ENCODE measurements around the gene SMIM23. TPM values are rescaled to one million over a fixed set of nuclear protein-coding genes. Genes with fewer than 3 reads are reported as not detected.

The SMIM23 gene
- total RNA-seq, 1 experiment from 2014 or later = not detected

GRCh38 chr5:171813270-171813669 lies 27.7 kb downstream of the SMIM23 start:
- no peak for DNase-seq (ENCODE audit: extremely low read depth, low read depth)

DNA sequence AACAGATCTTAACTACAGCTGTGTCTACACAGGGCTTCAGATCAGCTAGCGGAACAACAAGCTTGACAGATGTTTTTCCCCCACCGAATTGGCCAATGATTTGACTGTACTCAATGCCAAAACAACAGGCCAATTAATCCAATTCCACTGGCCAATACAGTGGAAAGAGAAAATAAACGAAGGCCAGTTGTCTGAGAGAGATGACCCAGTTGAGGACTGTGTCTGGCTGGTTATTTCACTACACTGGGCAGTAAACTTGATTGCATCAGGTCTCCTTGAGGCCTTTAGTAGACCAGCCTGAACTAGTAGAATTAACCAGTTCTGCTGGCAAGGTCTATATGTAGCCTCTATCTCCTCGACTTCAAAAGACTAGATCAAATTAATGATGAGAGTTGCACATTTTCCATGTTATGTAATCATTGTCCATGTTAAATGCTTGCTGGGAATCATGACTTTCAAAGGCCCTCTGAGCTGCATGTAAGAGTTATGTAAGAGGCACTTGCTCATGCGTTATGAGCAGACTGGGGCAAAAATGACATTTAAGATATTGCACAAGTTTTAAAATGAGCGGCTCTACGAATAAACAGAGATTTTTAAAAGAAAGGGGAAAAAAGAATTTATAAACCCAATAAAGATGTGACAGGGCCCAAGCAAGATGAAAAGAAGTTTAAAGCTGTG lies 28.3 kb downstream of the SMIM23 start:
- no peak for DNase-seq (ENCODE audit: extremely low read depth, low read depth)

DNA sequence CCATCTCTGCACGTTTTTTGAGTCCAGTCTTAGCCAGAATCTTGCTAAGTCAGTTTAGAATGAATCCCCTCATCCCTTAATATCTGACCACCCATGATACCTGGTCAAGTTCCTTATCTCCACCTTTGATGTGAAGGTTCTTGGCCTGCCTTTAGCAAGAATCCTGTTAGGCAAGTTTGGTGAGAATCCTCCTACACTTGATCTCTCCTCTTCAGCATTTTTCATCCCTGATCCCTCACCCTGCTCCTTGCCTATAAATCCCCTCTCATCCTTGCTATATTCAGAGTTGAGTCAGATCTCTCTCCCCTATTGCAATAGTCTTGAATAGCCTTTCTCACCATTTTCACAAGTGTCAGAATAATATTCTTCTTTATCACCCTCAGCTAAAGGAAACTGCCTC lies 31.0 kb downstream of the SMIM23 start:
- DNase-seq (ENCODE audit: extremely low read depth, low read depth) = no peak

DNA sequence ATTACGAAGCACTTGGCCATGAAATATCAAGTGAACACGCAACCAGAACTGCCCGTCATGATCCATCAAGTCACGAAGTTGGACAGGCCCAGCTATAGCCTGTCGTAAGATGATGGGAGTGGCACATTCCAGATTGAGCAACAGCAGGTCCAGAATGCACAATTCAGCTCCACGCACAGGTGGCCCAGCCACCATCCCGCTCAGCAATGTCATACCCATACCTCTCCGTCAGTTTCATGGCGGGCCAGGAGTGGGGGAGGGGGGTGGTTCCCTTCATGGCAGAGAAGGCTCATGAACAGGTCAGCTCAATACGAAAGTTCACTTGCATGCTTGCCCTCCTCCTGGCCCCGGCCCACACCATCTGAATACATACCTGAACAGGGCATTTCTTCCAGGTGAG lies 34.9 kb downstream of the SMIM23 start:
- DNase-seq (ENCODE audit: extremely low read depth, low read depth) = no peak

DNA sequence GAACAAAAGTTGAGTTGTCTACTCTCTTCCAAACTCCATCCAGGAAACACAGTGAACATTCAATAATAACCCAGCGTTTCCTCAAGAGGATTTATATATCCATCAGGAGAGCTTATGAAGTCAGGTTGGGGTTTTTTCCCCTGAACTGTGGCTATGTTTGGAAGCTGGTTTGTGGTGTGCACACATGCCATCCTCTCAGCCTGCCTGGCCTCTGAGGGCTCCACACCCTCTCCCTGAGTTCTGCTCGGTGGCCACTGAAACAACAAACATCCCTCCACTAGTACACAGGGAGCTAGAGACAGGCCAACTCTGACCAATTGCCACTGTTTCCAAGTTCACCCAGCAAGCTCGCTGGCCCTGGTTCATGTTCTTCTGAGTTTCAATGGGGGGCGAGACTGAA lies 35.7 kb downstream of the SMIM23 start:
- DNase-seq (ENCODE audit: extremely low read depth, low read depth) = no peak

- DNase-seq (ENCODE audit: extremely low read depth, low read depth) = no peak
These were observed 37.7 kb downstream of the SMIM23 start for GRCh38 chr5:171823269-171823668.

DNA sequence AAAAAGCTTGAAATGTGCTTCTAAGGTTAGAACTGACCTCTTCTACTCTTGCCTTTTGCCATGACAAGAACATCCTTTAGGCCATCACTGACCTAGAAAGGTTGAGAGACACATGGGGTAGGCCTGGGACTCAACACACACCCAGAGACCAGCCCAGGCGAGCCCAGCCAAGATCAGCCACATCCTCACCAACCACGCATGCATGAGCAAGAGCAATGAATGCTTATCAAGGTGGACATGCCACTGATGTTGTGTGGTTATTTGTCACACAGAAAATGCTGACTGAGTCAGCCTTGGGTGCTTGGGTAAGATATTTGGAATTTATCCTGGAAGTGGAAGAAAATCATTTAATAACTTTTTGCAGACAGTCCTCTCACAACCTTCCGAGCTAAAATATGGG lies 39.4 kb downstream of the SMIM23 start:
- no peak for DNase-seq (ENCODE audit: extremely low read depth, low read depth)

- DNase-seq (ENCODE audit: extremely low read depth, low read depth) = no peak
These were observed 40.5 kb downstream of the SMIM23 start for GRCh38 chr5:171826132-171826531.

- no peak for DNase-seq (ENCODE audit: extremely low read depth, low read depth)
These were observed 41.5 kb downstream of the SMIM23 start for GRCh38 chr5:171827162-171827561.

GRCh38 chr5:171830686-171831085 lies 45.1 kb downstream of the SMIM23 start:
- DNase-seq (ENCODE audit: extremely low read depth, low read depth) = no peak

DNA sequence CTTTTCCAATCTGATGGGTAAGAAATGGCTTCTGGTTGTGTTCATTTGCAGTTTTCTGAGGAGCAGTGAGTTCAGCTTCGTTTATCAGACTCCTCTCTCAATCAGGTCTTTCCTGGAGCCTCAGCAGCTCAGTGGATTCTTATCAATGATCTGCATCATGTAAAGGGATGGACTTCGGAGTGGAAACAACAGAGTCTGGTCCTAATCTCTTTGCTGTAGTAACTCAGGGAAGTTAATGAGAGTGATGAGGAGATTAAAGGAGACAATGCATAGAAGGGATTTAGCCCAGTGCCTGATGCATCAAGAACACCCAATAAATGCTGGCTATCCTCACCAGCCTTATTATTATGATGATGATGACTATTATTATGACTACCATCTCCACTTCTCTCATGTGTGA lies 47.2 kb downstream of the SMIM23 start:
- no peak for DNase-seq (ENCODE audit: extremely low read depth, low read depth)

DNA sequence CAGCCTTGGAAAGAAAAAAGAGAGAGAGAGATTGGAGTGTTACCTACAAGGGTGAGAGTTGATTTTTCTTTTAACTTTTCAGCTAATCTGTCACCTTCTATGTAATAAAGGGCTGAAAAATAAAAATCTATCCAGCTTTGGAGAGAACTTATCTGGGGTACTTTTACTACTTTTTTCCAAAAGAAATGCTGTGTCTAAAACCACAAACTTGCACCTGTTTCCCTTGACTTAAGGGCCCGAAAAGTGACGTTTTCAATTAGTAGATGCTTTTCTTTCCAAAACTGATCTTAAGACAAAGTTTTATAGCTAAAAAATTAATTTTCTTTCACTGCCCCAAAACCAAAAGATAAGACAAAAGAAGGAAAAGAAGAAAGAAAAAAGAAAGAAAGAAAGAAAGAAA lies 48.8 kb downstream of the SMIM23 start:
- no peak for DNase-seq (ENCODE audit: extremely low read depth, low read depth)

DNA sequence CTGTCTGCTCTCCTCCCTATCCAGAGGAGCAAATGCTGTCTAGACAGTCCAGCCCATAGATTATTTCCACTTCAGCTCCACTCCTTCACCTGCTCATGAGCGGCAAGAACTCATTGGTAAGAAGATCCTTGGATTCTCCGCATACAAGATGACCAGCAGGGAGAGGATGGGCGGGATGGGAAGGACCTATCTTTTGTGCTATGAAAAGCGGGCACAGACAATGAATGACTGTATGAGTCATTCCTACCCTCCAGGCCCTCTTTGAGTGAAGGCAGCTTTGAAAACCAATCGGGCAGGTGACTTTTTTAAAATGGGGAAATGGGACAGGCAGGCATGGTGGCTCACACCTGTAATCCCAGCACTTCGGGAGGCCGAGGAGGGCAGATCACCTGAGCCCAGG lies 49.4 kb downstream of the SMIM23 start:
- no peak for DNase-seq (ENCODE audit: extremely low read depth, low read depth)

- no peak for DNase-seq (ENCODE audit: extremely low read depth, low read depth)
These were observed 51.9 kb downstream of the SMIM23 start for GRCh38 chr5:171837522-171837921.

DNA sequence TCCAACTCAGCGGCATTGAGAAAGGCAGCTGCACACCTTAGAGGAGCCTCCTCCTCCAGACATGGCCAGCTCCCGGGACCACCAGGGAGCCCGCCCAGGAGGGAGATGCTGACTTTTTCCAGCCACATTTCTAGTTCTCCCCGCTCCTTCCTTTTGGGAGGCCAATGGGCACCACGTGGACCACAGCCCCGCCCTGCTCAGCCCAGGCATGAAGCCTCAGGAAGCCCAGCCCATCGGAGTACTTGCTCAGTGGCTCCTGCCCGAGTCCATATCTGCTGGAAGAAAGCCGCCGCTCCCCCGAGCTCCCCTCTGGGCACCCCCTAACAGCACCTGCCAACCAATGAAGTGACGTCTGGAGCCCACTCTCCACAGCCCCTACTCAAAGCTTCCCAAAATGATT lies 52.4 kb downstream of the SMIM23 start:
- no peak for DNase-seq (ENCODE audit: extremely low read depth, low read depth)

GRCh38 chr5:171839112-171839511 lies 53.5 kb downstream of the SMIM23 start:
- DNase-seq (ENCODE audit: extremely low read depth, low read depth) = no peak

GRCh38 chr5:171840066-171840465 lies 54.4 kb downstream of the SMIM23 start:
- DNase-seq (ENCODE audit: extremely low read depth, low read depth) = no peak

Other genes starting within 250 kb of the SMIM23 start
- gene FBXW11, start 220.8 kb downstream of the SMIM23 start, total RNA-seq (2014; rRNA removed; shearing (Covaris generic)) = 66.3 and 71.5 TPM in 2 replicates